A549 (cell line): ENCODE data around the gene AR. TPM values are rescaled to one million over a fixed set of nuclear protein-coding genes. Genes with fewer than 3 reads are reported as not detected.

ENCODE experiments used
- ATAC-seq, 2 experiments: fragments of 200-7000 bp in 1 of 2; fragments of >200 bp in 1 of 2; cut with Nextera tagmentation in 1 of 2; cut with Tn5 transposase in 1 of 2; 3 replicates each; pipeline versions ENCODE4 v1.8.0 to v1.9.1; 2018 to 2020; ENCODE audit warnings: mild to moderate bottlenecking in 1 of 2, moderate library complexity in 1 of 2
- CTCF ChIA-PET: fragments of 300-600 bp; sonication (Branson Sonifier 250); formaldehyde crosslinking; extraction: SDS; loops from one replicate; lab custom pipeline; 2021; ENCODE audit warnings: antibody characterized with exemption, inconsistent platforms; lab: Yijun Ruan, JAX
- POLR2A ChIA-PET: fragments of 350-600 bp; formaldehyde crosslinking; extraction: SDS; loops from one replicate; lab custom pipeline; 2021; ENCODE audit warnings: antibody characterized with exemption, inconsistent platforms; lab: Yijun Ruan, JAX
- DNase-seq, 2 experiments: peaks; one replicate each; pipeline versions ENCODE4 v3.0.0 to v3.0.0-alpha.2; 2011 to 2016; ENCODE audit warnings: low read depth in 1 of 2, low spot score in 1 of 2
- FAIRE-seq: peaks from 2 replicates; lab custom pipeline; 2011; peaks lifted over from hg19 to GRCh38; lab: Jason Lieb, UNC
- H3K27ac ChIP-seq, 2 experiments: fragments of >200 bp; sonication (Bioruptor Twin); formaldehyde crosslinking; 3 replicates each; pipeline ENCODE4 v1.5.1; 2016 to 2017
- H3K4me1 ChIP-seq: fragments of >200 bp; sonication (Bioruptor Twin); formaldehyde crosslinking; 3 replicates; pipeline ENCODE4 v1.6.1; 2016
- H3K4me2 ChIP-seq: fragments of >200 bp; sonication (Bioruptor Twin); formaldehyde crosslinking; 3 replicates; pipeline ENCODE4 v1.6.1; 2016
- H3K4me3 ChIP-seq: fragments of >200 bp; sonication (Bioruptor Twin); formaldehyde crosslinking; 3 replicates; pipeline ENCODE4 v1.5.1; 2016
- H3K9me3 ChIP-seq: fragments of >200 bp; sonication (Bioruptor Twin); formaldehyde crosslinking; 3 replicates; pipeline ENCODE4 v1.6.1; 2016
- CBX8 ChIP-seq: fragments of 200-600 bp; sonication (generic); IDR thresholded peaks from 2 replicates; pipeline ENCODE4 v1.6.1; 2016
- EHF ChIP-seq: fragments of 250-450 bp; sonication (Bioruptor Pico); IDR thresholded peaks from 2 replicates; pipeline ENCODE4 v1.5.0; 2020; ENCODE audit warnings: mild to moderate bottlenecking
- FOXS1 ChIP-seq: fragments of 250-450 bp; sonication (Bioruptor Pico); IDR thresholded peaks from 2 replicates; pipeline ENCODE4 v1.5.0; 2020; ENCODE audit warnings: mild to moderate bottlenecking, moderate library complexity
- GATA3 ChIP-seq: IDR thresholded peaks from 2 replicates; pipeline ENCODE4 v1.6.1; 2012; ENCODE audit warnings: borderline replicate concordance
- HEYL ChIP-seq: fragments of 250-450 bp; sonication (Bioruptor Pico); IDR thresholded peaks from 2 replicates; pipeline ENCODE4 v1.8.0; 2021; ENCODE audit warnings: mild to moderate bottlenecking, moderate library complexity
- HOXB5 ChIP-seq: fragments of 250-450 bp; sonication (Bioruptor Pico); IDR thresholded peaks from 2 replicates; pipeline ENCODE4 v1.5.0; 2020; ENCODE audit warnings: mild to moderate bottlenecking, moderate library complexity
- RNF2 ChIP-seq: fragments of 200-600 bp; sonication (generic); IDR thresholded peaks from 2 replicates; pipeline ENCODE4 v1.6.1; 2016; ENCODE audit warnings: low read depth, mild to moderate bottlenecking, antibody characterized with exemption, moderate library complexity, borderline replicate concordance
- TFCP2L1 ChIP-seq: fragments of 250-450 bp; sonication (Bioruptor Pico); IDR thresholded peaks from 2 replicates; pipeline ENCODE4 v1.5.0; 2021; ENCODE audit warnings: mild to moderate bottlenecking
- ZNF302 ChIP-seq: fragments of 250-450 bp; sonication (Bioruptor Pico); IDR thresholded peaks from 2 replicates; pipeline ENCODE4 v1.9.0; 2021; ENCODE audit warnings: inconsistent platforms, mild to moderate bottlenecking, moderate library complexity
- WGBS: methylation state at CpG from one replicate; pipeline ENCODE4 v1.1.6; 2017; ENCODE audit errors: missing lambda C conversion rate; 5-methylcytosine and 5-hydroxymethylcytosine counted together
- polyA plus RNA-seq, 4 experiments: library from polyadenylated mRNA; depleted of rRNA in 3 of 4; stranded (reverse); fragments of >200 nt; fragmentation: RNase III in 1 of 4; extraction: RNeasy Plus Mini Kit Qiagen cat#74134 plus additional on column Dnase treatment in 1 of 4; gene quantifications; 2 replicates in 3 of 4; 3 replicates in 1 of 4; pipeline ENCODE4 v1.2.3, GENCODE V29; 2011 to 2017
- TF ChIP-seq, protein P1 (sequence below): fragments of 200-600 bp; sonication (generic); IDR thresholded peaks from 2 replicates; pipeline ENCODE4 v1.6.1; 2016; ENCODE audit warnings: antibody characterized with exemption, mild to moderate bottlenecking, moderate library complexity
- TF ChIP-seq, protein P2 (sequence below): fragments of 250-450 bp; sonication (Bioruptor Pico); IDR thresholded peaks from 2 replicates; pipeline ENCODE4 v1.5.0; 2020; ENCODE audit warnings: low read depth, mild to moderate bottlenecking, moderate library complexity

The AR gene
- polyA plus RNA-seq, 2 of the 4 experiments (the other 2 are of a cell fraction): 2.2 to 8.7 TPM

GRCh38 chrX:67545036-67545821 lies 1.4 kb downstream of the AR start:
- FAIRE-seq: no peak

DNA sequence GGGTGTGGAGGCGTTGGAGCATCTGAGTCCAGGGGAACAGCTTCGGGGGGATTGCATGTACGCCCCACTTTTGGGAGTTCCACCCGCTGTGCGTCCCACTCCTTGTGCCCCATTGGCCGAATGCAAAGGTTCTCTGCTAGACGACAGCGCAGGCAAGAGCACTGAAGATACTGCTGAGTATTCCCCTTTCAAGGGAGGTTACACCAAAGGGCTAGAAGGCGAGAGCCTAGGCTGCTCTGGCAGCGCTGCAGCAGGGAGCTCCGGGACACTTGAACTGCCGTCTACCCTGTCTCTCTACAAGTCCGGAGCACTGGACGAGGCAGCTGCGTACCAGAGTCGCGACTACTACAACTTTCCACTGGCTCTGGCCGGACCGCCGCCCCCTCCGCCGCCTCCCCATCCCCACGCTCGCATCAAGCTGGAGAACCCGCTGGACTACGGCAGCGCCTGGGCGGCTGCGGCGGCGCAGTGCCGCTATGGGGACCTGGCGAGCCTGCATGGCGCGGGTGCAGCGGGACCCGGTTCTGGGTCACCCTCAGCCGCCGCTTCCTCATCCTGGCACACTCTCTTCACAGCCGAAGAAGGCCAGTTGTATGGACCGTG lies 2.2 kb downstream of the AR start:
- ChIA-PET CTCF (no interaction called here), POLR2A (interaction anchor here (0.6 to 1.0 kb wide), 2 partner anchors 81 to 235 kb away, joined by 3 to 5 read pairs; no protein-coding TSS in a partner anchor)
- peak overlapping the region; percentile 83 for H3K4me2 ChIP-seq
- H3K4me3 ChIP-seq: peak overlapping the region; percentile 59
- H3K4me1 ChIP-seq: peaks cover 16% of the 10 kb centered on the region; the same call in 2 of the 3 replicates
- peak in 1 of 2 experiments; percentile 18 for DNase-seq
- peak overlapping the region; percentile 58 to 86 for H3K27ac ChIP-seq
- TF ChIP-seq, protein P1, sequence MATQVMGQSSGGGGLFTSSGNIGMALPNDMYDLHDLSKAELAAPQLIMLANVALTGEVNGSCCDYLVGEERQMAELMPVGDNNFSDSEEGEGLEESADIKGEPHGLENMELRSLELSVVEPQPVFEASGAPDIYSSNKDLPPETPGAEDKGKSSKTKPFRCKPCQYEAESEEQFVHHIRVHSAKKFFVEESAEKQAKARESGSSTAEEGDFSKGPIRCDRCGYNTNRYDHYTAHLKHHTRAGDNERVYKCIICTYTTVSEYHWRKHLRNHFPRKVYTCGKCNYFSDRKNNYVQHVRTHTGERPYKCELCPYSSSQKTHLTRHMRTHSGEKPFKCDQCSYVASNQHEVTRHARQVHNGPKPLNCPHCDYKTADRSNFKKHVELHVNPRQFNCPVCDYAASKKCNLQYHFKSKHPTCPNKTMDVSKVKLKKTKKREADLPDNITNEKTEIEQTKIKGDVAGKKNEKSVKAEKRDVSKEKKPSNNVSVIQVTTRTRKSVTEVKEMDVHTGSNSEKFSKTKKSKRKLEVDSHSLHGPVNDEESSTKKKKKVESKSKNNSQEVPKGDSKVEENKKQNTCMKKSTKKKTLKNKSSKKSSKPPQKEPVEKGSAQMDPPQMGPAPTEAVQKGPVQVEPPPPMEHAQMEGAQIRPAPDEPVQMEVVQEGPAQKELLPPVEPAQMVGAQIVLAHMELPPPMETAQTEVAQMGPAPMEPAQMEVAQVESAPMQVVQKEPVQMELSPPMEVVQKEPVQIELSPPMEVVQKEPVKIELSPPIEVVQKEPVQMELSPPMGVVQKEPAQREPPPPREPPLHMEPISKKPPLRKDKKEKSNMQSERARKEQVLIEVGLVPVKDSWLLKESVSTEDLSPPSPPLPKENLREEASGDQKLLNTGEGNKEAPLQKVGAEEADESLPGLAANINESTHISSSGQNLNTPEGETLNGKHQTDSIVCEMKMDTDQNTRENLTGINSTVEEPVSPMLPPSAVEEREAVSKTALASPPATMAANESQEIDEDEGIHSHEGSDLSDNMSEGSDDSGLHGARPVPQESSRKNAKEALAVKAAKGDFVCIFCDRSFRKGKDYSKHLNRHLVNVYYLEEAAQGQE: no peak
- WGBS: 2% methylated on average over 16 of the region's 41 CpGs
- H3K9me3 ChIP-seq: no peaks in the 10 kb centered on the region
- FAIRE-seq: no peak
- peak; percentile 51 to 59 for ATAC-seq

More at GRCh38 chrX:67545036-67545821, 1.4 kb downstream of the AR start:
- Histone ChIP-seq H3K9me3 (no peaks in the 10 kb centered on the region), H3K4me2 (peak overlapping the region; percentile 83), H3K27ac (peak overlapping the region; percentile 58 to 86), H3K4me1 (peaks cover 13% of the 10 kb centered on the region; the same call in 2 of the 3 replicates)
- ATAC-seq (peak; percentile 36 to 51), DNase-seq (peak in 1 of 2 experiments; percentile 24)
- CTCF ChIA-PET: interaction anchor here (1.1 kb wide), 1 partner anchor 11 kb away, joined by 3 read pairs; no protein-coding TSS in a partner anchor
- 7% methylated on average over 7 of the region's 35 CpGs for WGBS
- POLR2A ChIA-PET: interaction anchor here (0.6 to 1.0 kb wide), 3 partner anchors 42 to 236 kb away, joined by 3 to 5 read pairs (median 3); no protein-coding TSS in a partner anchor
- TF ChIP-seq FOXS1 (CRISPR knock-in tag) (no peak), ZNF302 (no peak), GATA3 (no peak), HEYL (no peak), CBX8 (no peak), TFCP2L1 (CRISPR knock-in tag) (no peak), HOXB5 (CRISPR knock-in tag) (no peak), RNF2 (no peak), EHF (CRISPR knock-in tag) (no peak)
- TF ChIP-seq, protein P2, sequence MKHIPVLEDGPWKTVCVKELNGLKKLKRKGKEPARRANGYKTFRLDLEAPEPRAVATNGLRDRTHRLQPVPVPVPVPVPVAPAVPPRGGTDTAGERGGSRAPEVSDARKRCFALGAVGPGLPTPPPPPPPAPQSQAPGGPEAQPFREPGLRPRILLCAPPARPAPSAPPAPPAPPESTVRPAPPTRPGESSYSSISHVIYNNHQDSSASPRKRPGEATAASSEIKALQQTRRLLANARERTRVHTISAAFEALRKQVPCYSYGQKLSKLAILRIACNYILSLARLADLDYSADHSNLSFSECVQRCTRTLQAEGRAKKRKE (CRISPR knock-in tag): no peak
- TF ChIP-seq, protein P1: no peak
- TF ChIP-seq, all 56 proteins: peak for 0
- H3K4me3 ChIP-seq: peak overlapping the region; percentile 59
